HEK293 (cell line): ENCODE results near the gene MTARC1.

Experiments used
- ZBTB21 ChIP-seq: fragments of 450-650 bp; formaldehyde crosslinking; IDR thresholded peaks from 2 replicates; pipeline ENCODE4 v1.5.1; 2017; ENCODE audit warnings: missing biosample characterization, missing genetic modification characterization
- ZEB2 ChIP-seq: fragments of 450-650 bp; formaldehyde crosslinking; IDR thresholded peaks from 2 replicates; pipeline ENCODE4 v1.5.1; 2016; ENCODE audit warnings: missing biosample characterization, missing genetic modification characterization
- TF ChIP-seq, protein P1 (sequence below): fragments of 450-650 bp; formaldehyde crosslinking; IDR thresholded peaks from 2 replicates; pipeline ENCODE4 v1.5.1; 2016; ENCODE audit warnings: missing biosample characterization, missing genetic modification characterization

DNA sequence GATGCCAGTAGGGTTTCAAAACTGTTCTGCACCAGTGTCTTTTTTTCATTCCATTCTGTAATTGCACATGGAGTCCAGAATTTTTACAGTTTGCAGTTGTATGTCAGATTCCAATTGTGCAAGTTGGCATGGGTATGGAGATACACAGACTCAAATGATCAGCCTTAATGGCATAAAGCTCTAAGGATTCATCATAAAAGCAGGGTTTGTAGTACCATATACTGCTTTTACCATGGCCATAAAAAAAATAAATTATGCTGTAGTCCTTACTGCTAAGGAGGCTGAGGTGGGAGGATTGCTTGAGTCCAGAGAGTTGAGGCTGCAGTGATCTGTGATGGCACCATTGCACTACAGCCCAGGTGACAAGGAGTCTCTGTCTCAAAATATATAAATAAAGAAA is 10.3 kb downstream of the MTARC1 start:
- TF ChIP-seq ZBTB21 (tag by site-specific recombination) (no peak), ZEB2 (tag by site-specific recombination) (no peak)
- TF ChIP-seq, protein P1, sequence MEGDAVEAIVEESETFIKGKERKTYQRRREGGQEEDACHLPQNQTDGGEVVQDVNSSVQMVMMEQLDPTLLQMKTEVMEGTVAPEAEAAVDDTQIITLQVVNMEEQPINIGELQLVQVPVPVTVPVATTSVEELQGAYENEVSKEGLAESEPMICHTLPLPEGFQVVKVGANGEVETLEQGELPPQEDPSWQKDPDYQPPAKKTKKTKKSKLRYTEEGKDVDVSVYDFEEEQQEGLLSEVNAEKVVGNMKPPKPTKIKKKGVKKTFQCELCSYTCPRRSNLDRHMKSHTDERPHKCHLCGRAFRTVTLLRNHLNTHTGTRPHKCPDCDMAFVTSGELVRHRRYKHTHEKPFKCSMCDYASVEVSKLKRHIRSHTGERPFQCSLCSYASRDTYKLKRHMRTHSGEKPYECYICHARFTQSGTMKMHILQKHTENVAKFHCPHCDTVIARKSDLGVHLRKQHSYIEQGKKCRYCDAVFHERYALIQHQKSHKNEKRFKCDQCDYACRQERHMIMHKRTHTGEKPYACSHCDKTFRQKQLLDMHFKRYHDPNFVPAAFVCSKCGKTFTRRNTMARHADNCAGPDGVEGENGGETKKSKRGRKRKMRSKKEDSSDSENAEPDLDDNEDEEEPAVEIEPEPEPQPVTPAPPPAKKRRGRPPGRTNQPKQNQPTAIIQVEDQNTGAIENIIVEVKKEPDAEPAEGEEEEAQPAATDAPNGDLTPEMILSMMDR (tag by site-specific recombination) = no peak
